PFSK-1 (cell line): Measurements from ENCODE around the gene ATP11B.

Experiments used
- FOXP2 ChIP-seq: optimal IDR thresholded peaks from 2 replicates; pipeline ENCODE3; 2011; ENCODE audit warnings: borderline replicate concordance, control low read depth, inconsistent platforms; ENCODE audit not compliant: insufficient read depth; ENCODE audit errors: extremely low read length, extremely low read depth
- POLR2AphosphoS5 ChIP-seq: IDR thresholded peaks from 2 replicates; pipeline ENCODE4 v1.6.1; 2012; ENCODE audit warnings: low read depth, mild to moderate bottlenecking, control low read depth, low read length, moderate library complexity
- SIN3A ChIP-seq: IDR thresholded peaks from 2 replicates; pipeline ENCODE4 v1.6.1; 2012; ENCODE audit warnings: mild to moderate bottlenecking, low read length, moderate library complexity, borderline replicate concordance; ENCODE audit not compliant: insufficient read depth
- TAF1 ChIP-seq: IDR thresholded peaks from 2 replicates; pipeline ENCODE4 v1.6.1; 2012; ENCODE audit warnings: low read length, control low read depth, borderline replicate concordance; ENCODE audit not compliant: insufficient read depth
- TF ChIP-seq, protein P1 (sequence below), 2 experiments: IDR thresholded peaks; 2 replicates each; pipeline versions ENCODE4 v1.6.1 to v1.8.0; 2011 to 2012; ENCODE audit warnings: low read depth in 2 of 2, low read length in 2 of 2, control low read depth in 1 of 2, inconsistent platforms in 1 of 2, mild to moderate bottlenecking in 1 of 2, moderate library complexity in 1 of 2; ENCODE audit not compliant: insufficient read depth in 1 of 2

The ATP11B gene

DNA sequence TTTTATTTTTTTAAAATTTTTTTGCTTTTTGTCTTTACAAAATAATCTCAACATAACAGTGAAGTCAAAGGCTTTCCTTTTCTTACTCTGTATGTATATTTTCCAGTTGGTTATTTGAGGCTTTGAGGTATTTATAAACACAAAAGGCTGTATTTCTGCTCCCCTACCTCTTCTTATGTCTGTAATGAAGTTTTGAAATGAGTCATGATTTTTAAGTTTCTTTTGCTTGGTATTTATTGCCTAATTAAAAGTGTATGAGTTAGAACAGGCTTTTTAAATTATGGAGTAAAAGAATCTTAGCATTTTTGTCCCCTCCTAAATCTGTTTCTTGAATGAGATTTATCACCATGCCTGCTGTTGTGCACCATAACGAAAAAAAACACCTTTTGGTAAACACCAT lies 121.0 kb downstream of the ATP11B start:
- TF ChIP-seq POLR2AphosphoS5, result no peak
- no peak for TF ChIP-seq SIN3A

DNA sequence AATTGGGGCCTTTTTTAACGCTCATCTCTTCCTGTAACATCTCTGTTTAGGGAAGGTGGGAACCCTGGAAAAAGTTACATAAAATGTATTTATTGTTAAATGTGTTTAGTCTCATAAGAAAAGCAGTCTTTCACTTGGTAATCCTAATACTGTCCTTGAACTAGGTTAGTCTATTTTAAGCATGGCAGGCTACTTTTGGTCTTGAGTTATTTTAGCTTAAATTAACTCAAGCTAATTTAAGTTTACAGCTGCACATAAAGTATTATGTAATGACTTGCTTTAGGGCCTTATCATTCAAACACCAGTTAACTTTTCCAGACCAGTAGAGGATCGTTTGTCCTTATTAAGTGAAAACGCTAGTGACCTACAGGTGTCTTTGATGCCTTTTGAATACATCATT lies 123.8 kb downstream of the ATP11B start:
- TF ChIP-seq POLR2AphosphoS5, result no peak
- TF ChIP-seq TAF1, result no peak
- no peak for TF ChIP-seq SIN3A
- TF ChIP-seq FOXP2, result no peak
- TF ChIP-seq, protein P1, sequence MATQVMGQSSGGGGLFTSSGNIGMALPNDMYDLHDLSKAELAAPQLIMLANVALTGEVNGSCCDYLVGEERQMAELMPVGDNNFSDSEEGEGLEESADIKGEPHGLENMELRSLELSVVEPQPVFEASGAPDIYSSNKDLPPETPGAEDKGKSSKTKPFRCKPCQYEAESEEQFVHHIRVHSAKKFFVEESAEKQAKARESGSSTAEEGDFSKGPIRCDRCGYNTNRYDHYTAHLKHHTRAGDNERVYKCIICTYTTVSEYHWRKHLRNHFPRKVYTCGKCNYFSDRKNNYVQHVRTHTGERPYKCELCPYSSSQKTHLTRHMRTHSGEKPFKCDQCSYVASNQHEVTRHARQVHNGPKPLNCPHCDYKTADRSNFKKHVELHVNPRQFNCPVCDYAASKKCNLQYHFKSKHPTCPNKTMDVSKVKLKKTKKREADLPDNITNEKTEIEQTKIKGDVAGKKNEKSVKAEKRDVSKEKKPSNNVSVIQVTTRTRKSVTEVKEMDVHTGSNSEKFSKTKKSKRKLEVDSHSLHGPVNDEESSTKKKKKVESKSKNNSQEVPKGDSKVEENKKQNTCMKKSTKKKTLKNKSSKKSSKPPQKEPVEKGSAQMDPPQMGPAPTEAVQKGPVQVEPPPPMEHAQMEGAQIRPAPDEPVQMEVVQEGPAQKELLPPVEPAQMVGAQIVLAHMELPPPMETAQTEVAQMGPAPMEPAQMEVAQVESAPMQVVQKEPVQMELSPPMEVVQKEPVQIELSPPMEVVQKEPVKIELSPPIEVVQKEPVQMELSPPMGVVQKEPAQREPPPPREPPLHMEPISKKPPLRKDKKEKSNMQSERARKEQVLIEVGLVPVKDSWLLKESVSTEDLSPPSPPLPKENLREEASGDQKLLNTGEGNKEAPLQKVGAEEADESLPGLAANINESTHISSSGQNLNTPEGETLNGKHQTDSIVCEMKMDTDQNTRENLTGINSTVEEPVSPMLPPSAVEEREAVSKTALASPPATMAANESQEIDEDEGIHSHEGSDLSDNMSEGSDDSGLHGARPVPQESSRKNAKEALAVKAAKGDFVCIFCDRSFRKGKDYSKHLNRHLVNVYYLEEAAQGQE (IDR thresholded peaks at IDR 0.05; ENCODE audit: insufficient read depth in 1 of 2, low read depth in 2 of 2, low read length in 2 of 2), result no peak

DNA sequence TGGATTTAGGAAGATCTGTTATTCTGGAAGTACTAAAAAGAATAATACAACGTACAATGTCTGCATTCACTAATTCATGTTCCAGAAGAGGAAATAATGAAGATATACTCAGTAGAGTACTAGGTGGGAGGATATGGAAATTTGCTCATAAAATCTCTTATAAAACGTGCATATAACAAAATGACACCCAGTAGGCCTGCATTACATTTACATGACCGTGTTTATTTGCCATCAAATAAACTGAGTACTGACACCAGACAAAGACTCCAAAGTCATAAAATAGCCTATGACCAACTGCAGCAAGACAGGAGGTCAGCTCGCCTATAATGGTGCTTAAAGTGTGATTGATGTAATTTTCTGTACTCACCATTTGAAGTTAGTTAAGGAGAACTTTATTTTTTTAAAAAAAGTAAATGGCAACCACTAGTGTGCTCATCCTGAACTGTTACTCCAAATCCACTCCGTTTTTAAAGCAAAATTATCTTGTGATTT lies 126.6 kb downstream of the ATP11B start:
- TF ChIP-seq SIN3A (no peak), POLR2AphosphoS5 (no peak), TAF1 (no peak), FOXP2 (no peak)
- TF ChIP-seq, protein P1 (IDR thresholded peaks at IDR 0.05; ENCODE audit: insufficient read depth in 1 of 2, low read depth in 2 of 2, low read length in 2 of 2), result no peak

GRCh38 chr3:182920515-182921084 lies 127.3 kb downstream of the ATP11B start:
- no peak for TF ChIP-seq SIN3A
- TF ChIP-seq TAF1, result no peak

GRCh38 chr3:182921665-182922355 lies 128.5 kb downstream of the ATP11B start:
- TF ChIP-seq, protein P1 (IDR thresholded peaks at IDR 0.05; ENCODE audit: insufficient read depth in 1 of 2, low read depth in 2 of 2, low read length in 2 of 2), result no peak
- TF ChIP-seq TAF1 (no peak), POLR2AphosphoS5 (no peak), FOXP2 (no peak), SIN3A (no peak)

- no peak for TF ChIP-seq SIN3A
- TF ChIP-seq POLR2AphosphoS5, result no peak
- TF ChIP-seq, protein P1 (IDR thresholded peaks at IDR 0.05; ENCODE audit: insufficient read depth in 1 of 2, low read depth in 2 of 2, low read length in 2 of 2), result no peak
- no peak for TF ChIP-seq TAF1
- TF ChIP-seq FOXP2, result no peak
These were observed 132.1 kb downstream of the ATP11B start for GRCh38 chr3:182925330-182925943.
